Measurements from ENCODE around the gene ARHGAP19.

GRCh38 chr10:97199152-97199551 lies 93.3 kb downstream of the ARHGAP19 start:
- no peak for TF ChIP-seq CTCF (IDR thresholded peaks at IDR 0.05)
- TF ChIP-seq POLR2AphosphoS5 (IDR thresholded peaks at IDR 0.05): no peak
- no peak for TF ChIP-seq POLR2A (IDR thresholded peaks at IDR 0.05; ENCODE audit: low read depth)

Measured in esophagus muscularis mucosa (tissue), 3 donors.